Central memory CD8-positive, alpha-beta T cell (primary cell): ENCODE measurements around the gene SPECC1.

ENCODE experiments used
- ATAC-seq: fragments of 150-1000 bp; cut with Tn5 transposase; replicated peaks from 2 replicates; pipeline ENCODE4 v1.10.0; 2022; ENCODE audit warnings: mild to moderate bottlenecking, moderate FRiP score, moderate number of reproducible peaks; ENCODE audit not compliant: poor library complexity, severe bottlenecking; ENCODE audit errors: extremely low read depth
- DNase-seq, 2 donors: peaks; one replicate each; pipeline ENCODE4 v3.0.0; 2021; ENCODE audit warnings: low spot score in 2 of 2
- H3K27ac Mint-ChIP-seq: one replicate; pipeline ENCODE4 v1.8.0; 2022; ENCODE audit warnings: low read depth, mild to moderate bottlenecking, moderate library complexity, mixed read lengths
- H3K27me3 Mint-ChIP-seq: one replicate; pipeline ENCODE4 v1.8.0; 2022; ENCODE audit warnings: mixed read lengths
- H3K36me3 Mint-ChIP-seq: one replicate; pipeline ENCODE4 v1.8.0; 2022; ENCODE audit warnings: mild to moderate bottlenecking, moderate library complexity, mixed read lengths; ENCODE audit not compliant: insufficient read depth
- H3K4me1 Mint-ChIP-seq: one replicate; pipeline ENCODE4 v1.8.0; 2022; ENCODE audit warnings: mixed read lengths
- H3K4me3 Mint-ChIP-seq: one replicate; pipeline ENCODE4 v1.8.0; 2022; ENCODE audit warnings: mild to moderate bottlenecking, moderate library complexity, mixed read lengths
- H3K9me3 Mint-ChIP-seq: one replicate; pipeline ENCODE4 v1.8.0; 2022; ENCODE audit warnings: mixed read lengths

SPECC1 gene

GRCh38 chr17:20118280-20118679 lies 109.1 kb downstream of the SPECC1 start:
- no peak overlapping the region for H3K27ac Mint-ChIP-seq
- H3K27me3 Mint-ChIP-seq, result peaks cover 12% of the 10 kb centered on the region
- DNase-seq (no peak), ATAC-seq (no peak)
- no peaks in the 10 kb centered on the region for H3K9me3 Mint-ChIP-seq
- H3K4me1 Mint-ChIP-seq, result no peaks in the 10 kb centered on the region
- H3K36me3 Mint-ChIP-seq, result peaks cover 2% of the 10 kb centered on the region
- H3K4me3 Mint-ChIP-seq, result no peak overlapping the region

- H3K9me3 Mint-ChIP-seq, result no peaks in the 10 kb centered on the region
- DNase-seq (no peak), ATAC-seq (no peak)
Observed at GRCh38 chr17:20120836-20121235, 111.7 kb downstream of the SPECC1 start.

GRCh38 chr17:20121359-20122253 lies 112.4 kb downstream of the SPECC1 start:
- H3K4me1 Mint-ChIP-seq, result no peaks in the 10 kb centered on the region
- ATAC-seq, result no peak
- no peak overlapping the region for H3K4me3 Mint-ChIP-seq
- no peak overlapping the region for H3K27ac Mint-ChIP-seq
- no peaks in the 10 kb centered on the region for H3K9me3 Mint-ChIP-seq
- peak; percentile 40 to 52 for DNase-seq
- no peaks in the 10 kb centered on the region for H3K36me3 Mint-ChIP-seq
- H3K27me3 Mint-ChIP-seq, result peaks cover 12% of the 10 kb centered on the region

More at GRCh38 chr17:20120836-20121235, 111.7 kb downstream of the SPECC1 start:
- H3K36me3 Mint-ChIP-seq, result no peaks in the 10 kb centered on the region
- peaks cover 12% of the 10 kb centered on the region for H3K27me3 Mint-ChIP-seq
- H3K4me1 Mint-ChIP-seq, result no peaks in the 10 kb centered on the region
- no peak overlapping the region for H3K27ac Mint-ChIP-seq
- H3K4me3 Mint-ChIP-seq, result no peak overlapping the region

GRCh38 chr17:20122254-20122879 lies 113.2 kb downstream of the SPECC1 start:
- Mint-ChIP-seq H3K9me3 (no peaks in the 10 kb centered on the region), H3K36me3 (peaks cover 2% of the 10 kb centered on the region), H3K4me3 (no peak overlapping the region), H3K4me1 (no peaks in the 10 kb centered on the region), H3K27ac (no peak overlapping the region), H3K27me3 (peaks cover 12% of the 10 kb centered on the region)
- DNase-seq (no peak), ATAC-seq (no peak)

- Mint-ChIP-seq H3K9me3 (no peaks in the 10 kb centered on the region), H3K36me3 (peaks cover 2% of the 10 kb centered on the region), H3K27me3 (peaks cover 12% of the 10 kb centered on the region), H3K4me3 (no peak overlapping the region), H3K4me1 (no peaks in the 10 kb centered on the region), H3K27ac (no peak overlapping the region)
- DNase-seq (no peak), ATAC-seq (no peak)
Observed at GRCh38 chr17:20123209-20123608, 114.0 kb downstream of the SPECC1 start.

- no peak overlapping the region for H3K4me3 Mint-ChIP-seq
- peaks cover 12% of the 10 kb centered on the region for H3K27me3 Mint-ChIP-seq
- peaks cover 5% of the 10 kb centered on the region for H3K36me3 Mint-ChIP-seq
- no peaks in the 10 kb centered on the region for H3K9me3 Mint-ChIP-seq
- H3K4me1 Mint-ChIP-seq, result no peaks in the 10 kb centered on the region
- DNase-seq (no peak), ATAC-seq (no peak)
- H3K27ac Mint-ChIP-seq, result no peak overlapping the region
Observed at GRCh38 chr17:20125724-20126123, 116.6 kb downstream of the SPECC1 start.

GRCh38 chr17:20127360-20128035 lies 118.3 kb downstream of the SPECC1 start:
- ATAC-seq (no peak), DNase-seq (no peak)
- Mint-ChIP-seq H3K36me3 (peaks cover 5% of the 10 kb centered on the region), H3K4me1 (no peaks in the 10 kb centered on the region), H3K9me3 (no peaks in the 10 kb centered on the region), H3K27me3 (peaks cover 1% of the 10 kb centered on the region), H3K27ac (no peak overlapping the region), H3K4me3 (no peak overlapping the region)

GRCh38 chr17:20128036-20128667 lies 119.0 kb downstream of the SPECC1 start:
- H3K27me3 Mint-ChIP-seq, result peaks cover 7% of the 10 kb centered on the region
- no peaks in the 10 kb centered on the region for H3K9me3 Mint-ChIP-seq
- ATAC-seq (no peak), DNase-seq (no peak)
- H3K4me3 Mint-ChIP-seq, result no peak overlapping the region
- H3K27ac Mint-ChIP-seq, result no peak overlapping the region
- peaks cover 5% of the 10 kb centered on the region for H3K36me3 Mint-ChIP-seq
- no peaks in the 10 kb centered on the region for H3K4me1 Mint-ChIP-seq

- Mint-ChIP-seq H3K4me3 (no peak overlapping the region), H3K27me3 (peaks cover 21% of the 10 kb centered on the region), H3K27ac (no peak overlapping the region), H3K36me3 (peaks cover 4% of the 10 kb centered on the region), H3K9me3 (no peaks in the 10 kb centered on the region), H3K4me1 (no peaks in the 10 kb centered on the region)
- no peak for DNase-seq
- ATAC-seq, result no peak
Observed at GRCh38 chr17:20133517-20133916, 124.4 kb downstream of the SPECC1 start.

- DNase-seq (no peak), ATAC-seq (no peak)
- Mint-ChIP-seq H3K27me3 (peaks cover 14% of the 10 kb centered on the region), H3K4me3 (no peak overlapping the region), H3K36me3 (no peaks in the 10 kb centered on the region), H3K9me3 (no peaks in the 10 kb centered on the region), H3K27ac (no peak overlapping the region), H3K4me1 (no peaks in the 10 kb centered on the region)
Observed at GRCh38 chr17:20141198-20141972, 132.2 kb downstream of the SPECC1 start.

- Mint-ChIP-seq H3K36me3 (no peaks in the 10 kb centered on the region), H3K27me3 (peaks cover 14% of the 10 kb centered on the region), H3K9me3 (no peaks in the 10 kb centered on the region), H3K27ac (no peak overlapping the region), H3K4me1 (no peaks in the 10 kb centered on the region), H3K4me3 (no peak overlapping the region)
- no peak for ATAC-seq
- DNase-seq, result no peak
Observed at GRCh38 chr17:20142268-20142667, 133.1 kb downstream of the SPECC1 start.

GRCh38 chr17:20143740-20144139 lies 134.6 kb downstream of the SPECC1 start:
- Mint-ChIP-seq H3K27me3 (peaks cover 14% of the 10 kb centered on the region), H3K27ac (no peak overlapping the region), H3K4me3 (no peak overlapping the region), H3K36me3 (no peaks in the 10 kb centered on the region), H3K9me3 (no peaks in the 10 kb centered on the region), H3K4me1 (no peaks in the 10 kb centered on the region)
- ATAC-seq (no peak), DNase-seq (no peak)
